ENCODE data around the gene ZNF304. TPM values are rescaled to one million over a fixed set of nuclear protein-coding genes. Genes with fewer than 3 reads are reported as not detected.

Gene ZNF304
- total and polyA plus RNA-seq, 2 of the 13 experiments (the other 11 are each of a cell fraction or from before 2014, with no cell fraction given), result 3.4 to 8.0 TPM

DNA sequence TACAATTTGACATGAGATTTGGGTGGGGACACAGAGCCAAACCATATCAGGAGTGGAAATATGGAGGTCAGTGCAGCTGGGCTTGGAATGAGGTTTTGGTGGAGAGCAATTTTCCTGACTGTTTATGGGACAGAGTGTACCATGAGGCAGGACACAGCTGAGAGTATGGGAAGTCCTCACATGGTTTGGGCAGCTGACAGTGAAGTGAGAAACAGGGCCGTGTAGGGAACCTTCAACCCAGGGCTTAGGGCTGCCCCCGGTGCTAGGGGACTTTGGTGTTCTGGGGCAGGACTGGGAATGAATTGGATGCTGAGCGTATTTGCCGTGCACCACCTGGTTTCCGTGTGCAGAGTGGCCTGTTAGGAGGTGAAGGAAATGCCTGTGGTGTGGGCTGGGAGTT is 44.6 kb downstream of the ZNF304 start:
- in situ Hi-C loops (cut with HindIII; ENCODE audit: extremely low pct_ligation_motif_present, low pct_unique_long_range_greater_than_20kb), result no loop called here
- CTCF ChIA-PET (ENCODE audit: low intra/inter-chr PET ratio, low total read pairs), result no interaction called here
- no TSS peak for BruUV-seq (replicated peaks)
- DNase-seq (ENCODE audit: low spot score), result no peak
- no peaks in the 10 kb centered on the region for H3K9me3 ChIP-seq (ENCODE audit: low read length)
- peaks cover 39% of the 10 kb centered on the region for H3K79me2 ChIP-seq (ENCODE audit: insufficient read depth, low read length)
- peaks cover 21% of the 10 kb centered on the region for H3K4me1 ChIP-seq (ENCODE audit: insufficient read depth, low read length)
- H3K4me2 ChIP-seq (ENCODE audit: low read depth, low read length), result no peak overlapping the region
- ATAC-seq, result no peak; the same call in 2 of the 3 replicates
- FAIRE-seq, result no peak
- POLR2A ChIA-PET, result no interaction called here
- WGBS (ENCODE audit: low lambda C conversion rate), result 94% methylated on average over 5 of the region's 5 CpGs
- intact Hi-C loops (cut with micrococcal nuclease; ENCODE audit: unreplicated experiment), result no loop called here
- no peak overlapping the region for H2AFZ ChIP-seq (ENCODE audit: low read length)
- TF ChIP-seq ZNF350 (CRISPR knock-in tag; IDR thresholded peaks at IDR 0.05; ENCODE audit: borderline replicate concordance, low read depth) (no peak), ZNF430 (CRISPR knock-in tag; IDR thresholded peaks at IDR 0.05) (no peak), HNRNPH1 (optimal IDR thresholded peaks at IDR 0.05; ENCODE audit: low read depth, low read length) (no peak), SAFB2 (CRISPR knock-in tag; IDR thresholded peaks at IDR 0.05; ENCODE audit: borderline replicate concordance, low read depth) (no peak), SMC3 (IDR thresholded peaks at IDR 0.05; ENCODE audit: low read length) (no peak)
- TF ChIP-seq, protein P1, sequence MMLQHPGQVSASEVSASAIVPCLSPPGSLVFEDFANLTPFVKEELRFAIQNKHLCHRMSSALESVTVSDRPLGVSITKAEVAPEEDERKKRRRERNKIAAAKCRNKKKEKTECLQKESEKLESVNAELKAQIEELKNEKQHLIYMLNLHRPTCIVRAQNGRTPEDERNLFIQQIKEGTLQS (CRISPR knock-in tag; IDR thresholded peaks at IDR 0.05), result no peak
- H4K20me1 ChIP-seq (ENCODE audit: insufficient read depth, low read length), result no peaks in the 10 kb centered on the region
- H3K36me3 ChIP-seq (replicated peaks in 1 of 2; ENCODE audit: control insufficient read depth in 1 of 2, insufficient read depth in 2 of 2, low read length in 2 of 2), result peaks cover 18 to 57% of the 10 kb centered on the region in 2 experiments
- no peak overlapping the region for H3K27ac ChIP-seq (ENCODE audit: extremely low read length, insufficient read depth, low read length)
- no peaks in the 10 kb centered on the region for H3K27me3 ChIP-seq (ENCODE audit: control insufficient read depth in 1 of 2, insufficient read depth in 2 of 2, low read length in 2 of 2)
- no peak overlapping the region for H3K9ac ChIP-seq (ENCODE audit: insufficient read depth, low read depth, low read length)
- H3K4me3 ChIP-seq (replicated peaks in 1 of 3; ENCODE audit: insufficient read depth in 1 of 3, low read depth in 2 of 3, low read length in 3 of 3), result no peak overlapping the region

DNA sequence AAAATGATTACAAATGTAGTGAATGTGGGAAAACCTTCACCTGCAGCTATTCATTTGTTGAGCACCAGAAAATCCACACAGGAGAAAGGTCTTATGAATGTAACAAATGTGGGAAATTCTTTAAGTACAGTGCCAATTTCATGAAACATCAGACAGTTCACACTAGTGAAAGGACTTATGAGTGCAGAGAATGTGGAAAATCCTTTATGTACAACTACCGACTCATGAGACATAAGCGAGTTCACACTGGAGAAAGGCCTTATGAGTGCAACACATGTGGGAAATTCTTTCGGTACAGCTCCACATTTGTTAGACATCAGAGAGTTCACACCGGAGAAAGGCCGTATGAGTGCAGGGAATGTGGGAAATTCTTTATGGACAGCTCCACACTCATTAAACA is 47.8 kb downstream of the ZNF304 start:
- no peak for FAIRE-seq
- in situ Hi-C loops (cut with HindIII; ENCODE audit: extremely low pct_ligation_motif_present, low pct_unique_long_range_greater_than_20kb), result no loop called here
- Histone ChIP-seq H3K79me2 (ENCODE audit: insufficient read depth, low read length) (peaks cover 13% of the 10 kb centered on the region), H3K4me1 (ENCODE audit: insufficient read depth, low read length) (peaks cover 7% of the 10 kb centered on the region), H3K36me3 (replicated peaks in 1 of 2; ENCODE audit: control insufficient read depth in 1 of 2, insufficient read depth in 2 of 2, low read length in 2 of 2) (peaks cover 17 to 55% of the 10 kb centered on the region in 2 experiments), H4K20me1 (ENCODE audit: insufficient read depth, low read length) (no peaks in the 10 kb centered on the region), H3K27ac (ENCODE audit: extremely low read length, insufficient read depth, low read length) (no peak overlapping the region), H3K9me3 (ENCODE audit: low read length) (no peaks in the 10 kb centered on the region), H2AFZ (ENCODE audit: low read length) (no peak overlapping the region), H3K4me3 (replicated peaks in 1 of 3; ENCODE audit: insufficient read depth in 1 of 3, low read depth in 2 of 3, low read length in 3 of 3) (no peak overlapping the region), H3K9ac (ENCODE audit: insufficient read depth, low read depth, low read length) (no peak overlapping the region), H3K4me2 (ENCODE audit: low read depth, low read length) (no peak overlapping the region), H3K27me3 (ENCODE audit: control insufficient read depth in 1 of 2, insufficient read depth in 2 of 2, low read length in 2 of 2) (no peaks in the 10 kb centered on the region)
- no peak for DNase-seq (ENCODE audit: low spot score)
- intact Hi-C loops (cut with micrococcal nuclease; ENCODE audit: unreplicated experiment), result no loop called here
- ATAC-seq, result no peak
- ChIA-PET CTCF (ENCODE audit: low intra/inter-chr PET ratio, low total read pairs) (no interaction called here), POLR2A (no interaction called here)
- 98% methylated on average over 5 of the region's 5 CpGs for WGBS (ENCODE audit: low lambda C conversion rate)
- no TSS peak for BruUV-seq (replicated peaks)
- no peak for TF ChIP-seq ZNF446 (CRISPR knock-in tag; IDR thresholded peaks at IDR 0.05)
- no peak for TF ChIP-seq SNRNP70 (IDR thresholded peaks at IDR 0.05; ENCODE audit: low read depth, low read length)
- TF ChIP-seq, protein P2, sequence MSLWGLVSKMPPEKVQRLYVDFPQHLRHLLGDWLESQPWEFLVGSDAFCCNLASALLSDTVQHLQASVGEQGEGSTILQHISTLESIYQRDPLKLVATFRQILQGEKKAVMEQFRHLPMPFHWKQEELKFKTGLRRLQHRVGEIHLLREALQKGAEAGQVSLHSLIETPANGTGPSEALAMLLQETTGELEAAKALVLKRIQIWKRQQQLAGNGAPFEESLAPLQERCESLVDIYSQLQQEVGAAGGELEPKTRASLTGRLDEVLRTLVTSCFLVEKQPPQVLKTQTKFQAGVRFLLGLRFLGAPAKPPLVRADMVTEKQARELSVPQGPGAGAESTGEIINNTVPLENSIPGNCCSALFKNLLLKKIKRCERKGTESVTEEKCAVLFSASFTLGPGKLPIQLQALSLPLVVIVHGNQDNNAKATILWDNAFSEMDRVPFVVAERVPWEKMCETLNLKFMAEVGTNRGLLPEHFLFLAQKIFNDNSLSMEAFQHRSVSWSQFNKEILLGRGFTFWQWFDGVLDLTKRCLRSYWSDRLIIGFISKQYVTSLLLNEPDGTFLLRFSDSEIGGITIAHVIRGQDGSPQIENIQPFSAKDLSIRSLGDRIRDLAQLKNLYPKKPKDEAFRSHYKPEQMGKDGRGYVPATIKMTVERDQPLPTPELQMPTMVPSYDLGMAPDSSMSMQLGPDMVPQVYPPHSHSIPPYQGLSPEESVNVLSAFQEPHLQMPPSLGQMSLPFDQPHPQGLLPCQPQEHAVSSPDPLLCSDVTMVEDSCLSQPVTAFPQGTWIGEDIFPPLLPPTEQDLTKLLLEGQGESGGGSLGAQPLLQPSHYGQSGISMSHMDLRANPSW (CRISPR knock-in tag; IDR thresholded peaks at IDR 0.05; ENCODE audit: borderline replicate concordance), result no peak
- TF ChIP-seq ZNF768 (CRISPR knock-in tag; IDR thresholded peaks at IDR 0.05), result no peak
- no peak for TF ChIP-seq RFX1 (IDR thresholded peaks at IDR 0.05)
- TF ChIP-seq, protein P3, sequence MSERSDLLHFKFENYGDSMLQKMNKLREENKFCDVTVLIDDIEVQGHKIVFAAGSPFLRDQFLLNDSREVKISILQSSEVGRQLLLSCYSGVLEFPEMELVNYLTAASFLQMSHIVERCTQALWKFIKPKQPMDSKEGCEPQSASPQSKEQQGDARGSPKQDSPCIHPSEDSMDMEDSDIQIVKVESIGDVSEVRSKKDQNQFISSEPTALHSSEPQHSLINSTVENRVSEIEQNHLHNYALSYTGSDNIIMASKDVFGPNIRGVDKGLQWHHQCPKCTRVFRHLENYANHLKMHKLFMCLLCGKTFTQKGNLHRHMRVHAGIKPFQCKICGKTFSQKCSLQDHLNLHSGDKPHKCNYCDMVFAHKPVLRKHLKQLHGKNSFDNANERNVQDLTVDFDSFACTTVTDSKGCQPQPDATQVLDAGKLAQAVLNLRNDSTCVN (CRISPR knock-in tag; IDR thresholded peaks at IDR 0.05; ENCODE audit: borderline replicate concordance), result no peak
- no peak for TF ChIP-seq ZNF629 (CRISPR knock-in tag; conservative IDR thresholded peaks at IDR 0.05)

Measured in HepG2 (cell line).